Activated CD4-positive, alpha-beta memory T cell treated with anti-CD3 and anti-CD28 coated beads for 36 hours (primary cell): Measurements from ENCODE around the gene GPR50. TPM values are rescaled to one million over a fixed set of nuclear protein-coding genes. Genes with fewer than 3 reads are reported as not detected.

Experiments used
- CTCF ChIA-PET: fragments of 350-600 bp; sonication (Branson Sonifier 250); formaldehyde crosslinking; loops from one replicate; lab custom pipeline; 2021; ENCODE audit warnings: antibody characterized with exemption, inconsistent platforms; lab: Charles Lee
- POLR2A ChIA-PET: fragments of 350-600 bp; sonication (Branson Sonifier 250); formaldehyde crosslinking; loops from one replicate; lab custom pipeline; 2021; ENCODE audit warnings: antibody characterized with exemption; lab: Charles Lee
- DNase-seq: peaks from one replicate; pipeline ENCODE4 v3.0.0-alpha.2; 2020
- H3K27ac Mint-ChIP-seq: one replicate; pipeline ENCODE4 v1.8.0; 2021; ENCODE audit warnings: mixed read lengths
- H3K27me3 Mint-ChIP-seq: one replicate; pipeline ENCODE4 v1.8.0; 2021; ENCODE audit warnings: mixed read lengths
- H3K36me3 Mint-ChIP-seq: one replicate; pipeline ENCODE4 v1.8.0; 2021; ENCODE audit warnings: mixed read lengths
- H3K4me1 Mint-ChIP-seq: one replicate; pipeline ENCODE4 v1.8.0; 2021; ENCODE audit warnings: low read depth, mixed read lengths
- H3K4me3 Mint-ChIP-seq: one replicate; pipeline ENCODE4 v1.8.0; 2021; ENCODE audit warnings: mild to moderate bottlenecking, mixed read lengths
- H3K9me3 Mint-ChIP-seq: one replicate; pipeline ENCODE4 v1.8.0; 2021; ENCODE audit warnings: mixed read lengths
- intact Hi-C: fragments of 100-400 bp; cut with micrococcal nuclease; formaldehyde crosslinking; loops from one replicate; pipeline ENCODE4 v1.15.1; 2023
- total RNA-seq, 2 experiments: library from RNA; stranded (reverse); gene quantifications; one replicate each; pipeline ENCODE4 v1.2.3, GENCODE V29; 2021

GPR50 gene
- total RNA-seq, 2 experiments from 2014 or later, result not detected

GRCh38 chrX:151177141-151178027 lies 1.0 kb downstream of the GPR50 start:
- H3K4me1 Mint-ChIP-seq, result peaks cover 7% of the 10 kb centered on the region
- POLR2A ChIA-PET, result no interaction called here
- H3K27ac Mint-ChIP-seq, result no peak overlapping the region
- DNase-seq, result no peak
- intact Hi-C loops, result no loop called here
- no peaks in the 10 kb centered on the region for H3K9me3 Mint-ChIP-seq
- H3K4me3 Mint-ChIP-seq, result no peak overlapping the region
- no peaks in the 10 kb centered on the region for H3K36me3 Mint-ChIP-seq
- peaks cover 53% of the 10 kb centered on the region for H3K27me3 Mint-ChIP-seq
- CTCF ChIA-PET, result interaction anchor here (0.9 kb wide), 1 partner anchor 181 kb away, joined by 3 read pairs; no protein-coding TSS in a partner anchor

GRCh38 chrX:151178746-151179145 lies 2.4 kb downstream of the GPR50 start:
- intact Hi-C loops, result no loop called here
- no peak overlapping the region for H3K27ac Mint-ChIP-seq
- H3K9me3 Mint-ChIP-seq, result no peaks in the 10 kb centered on the region
- H3K36me3 Mint-ChIP-seq, result no peaks in the 10 kb centered on the region
- H3K27me3 Mint-ChIP-seq, result peaks cover 52% of the 10 kb centered on the region
- H3K4me1 Mint-ChIP-seq, result peaks cover 7% of the 10 kb centered on the region
- CTCF ChIA-PET, result no interaction called here
- POLR2A ChIA-PET, result no interaction called here
- no peak for DNase-seq
- no peak overlapping the region for H3K4me3 Mint-ChIP-seq

GRCh38 chrX:151180400-151180799 lies 4.0 kb downstream of the GPR50 start:
- Mint-ChIP-seq H3K27ac (no peak overlapping the region), H3K9me3 (no peaks in the 10 kb centered on the region), H3K27me3 (peaks cover 50% of the 10 kb centered on the region), H3K36me3 (no peaks in the 10 kb centered on the region), H3K4me3 (no peak overlapping the region), H3K4me1 (peaks cover 7% of the 10 kb centered on the region)
- DNase-seq, result no peak
- intact Hi-C loops, result no loop called here
- POLR2A ChIA-PET, result no interaction called here
- CTCF ChIA-PET, result no interaction called here

GRCh38 chrX:151181088-151181487 lies 4.7 kb downstream of the GPR50 start:
- peaks cover 7% of the 10 kb centered on the region for H3K4me1 Mint-ChIP-seq
- H3K27ac Mint-ChIP-seq, result no peak overlapping the region
- ChIA-PET CTCF (no interaction called here), POLR2A (no interaction called here)
- no peak for DNase-seq
- no peak overlapping the region for H3K4me3 Mint-ChIP-seq
- no peaks in the 10 kb centered on the region for H3K36me3 Mint-ChIP-seq
- H3K9me3 Mint-ChIP-seq, result no peaks in the 10 kb centered on the region
- H3K27me3 Mint-ChIP-seq, result peaks cover 49% of the 10 kb centered on the region
- intact Hi-C loops, result no loop called here

- peaks cover 4% of the 10 kb centered on the region for H3K4me1 Mint-ChIP-seq
- POLR2A ChIA-PET, result no interaction called here
Observed at GRCh38 chrX:151183233-151183753, 6.9 kb downstream of the GPR50 start.

GRCh38 chrX:151183912-151184565 lies 7.7 kb downstream of the GPR50 start:
- Mint-ChIP-seq H3K4me3 (no peak overlapping the region), H3K27me3 (peaks cover 36% of the 10 kb centered on the region), H3K9me3 (no peaks in the 10 kb centered on the region), H3K4me1 (no peaks in the 10 kb centered on the region), H3K36me3 (no peaks in the 10 kb centered on the region), H3K27ac (no peak overlapping the region)
- ChIA-PET CTCF (no interaction called here), POLR2A (no interaction called here)
- no peak for DNase-seq
- intact Hi-C loops, result no loop called here

More at GRCh38 chrX:151183233-151183753, 6.9 kb downstream of the GPR50 start:
- intact Hi-C loops, result no loop called here
- Mint-ChIP-seq H3K27ac (no peak overlapping the region), H3K27me3 (peaks cover 41% of the 10 kb centered on the region), H3K4me3 (no peak overlapping the region), H3K9me3 (no peaks in the 10 kb centered on the region), H3K36me3 (no peaks in the 10 kb centered on the region)
- DNase-seq, result no peak
- CTCF ChIA-PET, result no interaction called here

- Mint-ChIP-seq H3K27ac (no peak overlapping the region), H3K4me1 (no peaks in the 10 kb centered on the region), H3K9me3 (no peaks in the 10 kb centered on the region), H3K36me3 (no peaks in the 10 kb centered on the region), H3K27me3 (peaks cover 31% of the 10 kb centered on the region), H3K4me3 (no peak overlapping the region)
- DNase-seq, result no peak
- intact Hi-C loops, result no loop called here
- ChIA-PET CTCF (no interaction called here), POLR2A (no interaction called here)
Observed at GRCh38 chrX:151184705-151185104, 8.3 kb downstream of the GPR50 start.

GRCh38 chrX:151206871-151207270 lies 30.5 kb downstream of the GPR50 start:
- H3K9me3 Mint-ChIP-seq, result no peaks in the 10 kb centered on the region
- H3K4me1 Mint-ChIP-seq, result no peaks in the 10 kb centered on the region
- no peak overlapping the region for H3K27ac Mint-ChIP-seq
- intact Hi-C loops, result no loop called here
- POLR2A ChIA-PET, result no interaction called here
- H3K36me3 Mint-ChIP-seq, result no peaks in the 10 kb centered on the region
- CTCF ChIA-PET, result no interaction called here
- no peak for DNase-seq
- H3K27me3 Mint-ChIP-seq, result peaks cover 8% of the 10 kb centered on the region
- H3K4me3 Mint-ChIP-seq, result no peak overlapping the region

GRCh38 chrX:151225843-151226242 lies 49.5 kb downstream of the GPR50 start:
- no peaks in the 10 kb centered on the region for H3K9me3 Mint-ChIP-seq
- no peaks in the 10 kb centered on the region for H3K36me3 Mint-ChIP-seq
- H3K4me1 Mint-ChIP-seq, result no peaks in the 10 kb centered on the region
- POLR2A ChIA-PET, result no interaction called here
- CTCF ChIA-PET, result no interaction called here
- intact Hi-C loops, result no loop called here
- peaks cover 11% of the 10 kb centered on the region for H3K27me3 Mint-ChIP-seq
- no peak overlapping the region for H3K4me3 Mint-ChIP-seq
- DNase-seq, result no peak
- H3K27ac Mint-ChIP-seq, result no peak overlapping the region

- Mint-ChIP-seq H3K4me3 (no peak overlapping the region), H3K9me3 (no peaks in the 10 kb centered on the region), H3K4me1 (no peaks in the 10 kb centered on the region), H3K27me3 (peaks cover 11% of the 10 kb centered on the region), H3K27ac (no peak overlapping the region), H3K36me3 (no peaks in the 10 kb centered on the region)
- CTCF ChIA-PET, result no interaction called here
- intact Hi-C loops, result no loop called here
- POLR2A ChIA-PET, result no interaction called here
- no peak for DNase-seq
Observed at GRCh38 chrX:151226941-151227340, 50.6 kb downstream of the GPR50 start.

GRCh38 chrX:151227627-151228026 lies 51.2 kb downstream of the GPR50 start:
- no peaks in the 10 kb centered on the region for H3K36me3 Mint-ChIP-seq
- POLR2A ChIA-PET, result no interaction called here
- no peak overlapping the region for H3K4me3 Mint-ChIP-seq
- no peaks in the 10 kb centered on the region for H3K9me3 Mint-ChIP-seq
- CTCF ChIA-PET, result no interaction called here
- intact Hi-C loops, result no loop called here
- no peaks in the 10 kb centered on the region for H3K4me1 Mint-ChIP-seq
- DNase-seq, result no peak
- H3K27ac Mint-ChIP-seq, result no peak overlapping the region
- peaks cover 11% of the 10 kb centered on the region for H3K27me3 Mint-ChIP-seq

- intact Hi-C loops, result no loop called here
- CTCF ChIA-PET, result no interaction called here
- POLR2A ChIA-PET, result no interaction called here
Observed at GRCh38 chrX:151228935-151229334, 52.6 kb downstream of the GPR50 start.

More at GRCh38 chrX:151228935-151229334, 52.6 kb downstream of the GPR50 start:
- Mint-ChIP-seq H3K27ac (no peak overlapping the region), H3K4me1 (no peaks in the 10 kb centered on the region), H3K9me3 (no peaks in the 10 kb centered on the region), H3K4me3 (no peak overlapping the region), H3K27me3 (peaks cover 11% of the 10 kb centered on the region), H3K36me3 (no peaks in the 10 kb centered on the region)
- no peak for DNase-seq
